Gastrocnemius medialis (tissue), 4 donors: ENCODE measurements around the gene NUBP1. TPM values are rescaled to one million over a fixed set of nuclear protein-coding genes. Genes with fewer than 3 reads are reported as not detected.
"Not testable (repeated sequence)": the region's sequence is repeated elsewhere in the genome, so short reads cannot be mapped to it uniquely, and the experiment has no call there.

Experiments used
- ATAC-seq, 2 donors: fragments of 150-250 bp; one replicate each; pipeline ENCODE4 v1.9.1; 2016
- DNase-seq, 2 donors: peaks; one replicate each; pipeline ENCODE4 v3.0.0-alpha.2; 2019
- H3K27ac ChIP-seq, 4 donors: fragments of 200-600 bp; sonication (generic); 1 replicate in 1 of 4; 2 replicates in 3 of 4; pipeline ENCODE4 v1.5.1; 2016 to 2018; ENCODE audit warnings: mild to moderate bottlenecking in 2 of 4, moderate library complexity in 1 of 4
- H3K27me3 ChIP-seq, 3 donors: fragments of 200-600 bp; sonication (generic) in 2 of 3; 1 replicate in 1 of 3; 2 replicates in 2 of 3; pipeline versions ENCODE4 v1.5.1 to v1.6.0; 2016 to 2019; ENCODE audit warnings: mild to moderate bottlenecking in 1 of 3, moderate library complexity in 1 of 3
- H3K36me3 ChIP-seq, 2 donors: fragments of 200-600 bp; sonication (generic) in 1 of 2; one replicate each; pipeline ENCODE4 v1.5.1; 2017 to 2018
- H3K4me1 ChIP-seq, 2 donors: fragments of 200-600 bp; sonication (generic) in 1 of 2; one replicate each; pipeline ENCODE4 v1.5.1; 2016 to 2017; ENCODE audit warnings: mild to moderate bottlenecking in 2 of 2
- H3K4me3 ChIP-seq, 4 donors: fragments of 200-600 bp; sonication (generic) in 3 of 4; 1 replicate in 1 of 4; 2 replicates in 3 of 4; pipeline ENCODE4 v1.5.1; 2016 to 2019; ENCODE audit warnings: mild to moderate bottlenecking in 2 of 4
- H3K9me3 ChIP-seq, 3 donors: fragments of 200-600 bp; sonication (generic) in 2 of 3; 1 replicate in 1 of 3; 2 replicates in 2 of 3; pipeline ENCODE4 v1.5.1; 2016 to 2019
- POLR2A ChIP-seq, 2 donors: fragments of 450-650 bp; IDR thresholded peaks; one replicate each; pipeline ENCODE4 v1.6.1; 2017; ENCODE audit warnings: antibody characterized with exemption in 2 of 2, mild to moderate bottlenecking in 2 of 2, moderate library complexity in 2 of 2
- in situ Hi-C, 4 donors: fragments of 200-750 bp; cut with MboI; loops; one replicate each; pipeline versions ENCODE4 v1.15.0 to v1.8.0; 2017; ENCODE audit warnings: low sequenced_read_pairs in 4 of 4
- intact Hi-C: fragments of 100-400 bp; cut with DNase I; formaldehyde crosslinking; loops from one replicate; pipeline ENCODE4 v1.15.1; 2023; ENCODE audit warnings: low total_unique reads
- total RNA-seq, 4 donors: library from RNA; depleted of rRNA; stranded (reverse); fragments of >200 nt; gene quantifications; one replicate each; pipeline versions ENCODE4 v1.1.0 to v1.2.3, GENCODE V29; 2016
- TF ChIP-seq, protein P1 (sequence below), 5 experiments: fragments of 450-650 bp in 3 of 5; fragments of 200-600 bp in 2 of 5; sonication (generic) in 2 of 5; IDR thresholded peaks in 4 of 5; conservative IDR thresholded peaks in 1 of 5; 1 replicate in 4 of 5; 2 replicates in 1 of 5; pipeline ENCODE4 v1.5.1; 2016 to 2019; ENCODE audit warnings: antibody characterized with exemption in 5 of 5, mild to moderate bottlenecking in 3 of 5, moderate library complexity in 3 of 5

The NUBP1 gene
- total RNA-seq, 4 donors from 2014 or later, result 19.2 to 38.5 (median 26.9) TPM

DNA sequence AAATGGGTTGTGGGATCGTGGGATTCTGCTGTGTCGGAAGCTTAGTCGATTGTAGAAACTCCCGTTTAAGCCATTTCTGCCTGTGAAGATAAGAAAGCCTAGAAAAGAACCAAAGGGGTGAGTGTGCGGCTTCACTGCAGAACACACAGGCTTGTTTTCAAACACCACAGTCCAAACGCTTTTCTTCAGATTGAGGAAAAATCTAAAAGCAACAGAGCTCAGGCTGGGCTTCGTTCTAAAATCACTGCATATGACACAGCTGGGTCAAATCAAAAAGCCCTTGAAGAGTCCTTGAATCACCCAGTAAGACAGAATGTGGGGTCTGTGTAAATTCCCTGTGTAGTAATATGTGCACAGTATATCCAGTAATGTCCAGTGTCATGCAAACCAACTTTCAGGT lies 25.7 kb downstream of the NUBP1 start:
- H3K27ac ChIP-seq, result no peak overlapping the region
- in situ Hi-C loops (no loop called here), intact Hi-C loops (no loop called here)
- DNase-seq, result no peak
- H3K4me3 ChIP-seq, result no peak overlapping the region
- TF ChIP-seq POLR2A (IDR thresholded peaks at IDR 0.05), result no peak
- TF ChIP-seq, protein P1, sequence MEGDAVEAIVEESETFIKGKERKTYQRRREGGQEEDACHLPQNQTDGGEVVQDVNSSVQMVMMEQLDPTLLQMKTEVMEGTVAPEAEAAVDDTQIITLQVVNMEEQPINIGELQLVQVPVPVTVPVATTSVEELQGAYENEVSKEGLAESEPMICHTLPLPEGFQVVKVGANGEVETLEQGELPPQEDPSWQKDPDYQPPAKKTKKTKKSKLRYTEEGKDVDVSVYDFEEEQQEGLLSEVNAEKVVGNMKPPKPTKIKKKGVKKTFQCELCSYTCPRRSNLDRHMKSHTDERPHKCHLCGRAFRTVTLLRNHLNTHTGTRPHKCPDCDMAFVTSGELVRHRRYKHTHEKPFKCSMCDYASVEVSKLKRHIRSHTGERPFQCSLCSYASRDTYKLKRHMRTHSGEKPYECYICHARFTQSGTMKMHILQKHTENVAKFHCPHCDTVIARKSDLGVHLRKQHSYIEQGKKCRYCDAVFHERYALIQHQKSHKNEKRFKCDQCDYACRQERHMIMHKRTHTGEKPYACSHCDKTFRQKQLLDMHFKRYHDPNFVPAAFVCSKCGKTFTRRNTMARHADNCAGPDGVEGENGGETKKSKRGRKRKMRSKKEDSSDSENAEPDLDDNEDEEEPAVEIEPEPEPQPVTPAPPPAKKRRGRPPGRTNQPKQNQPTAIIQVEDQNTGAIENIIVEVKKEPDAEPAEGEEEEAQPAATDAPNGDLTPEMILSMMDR (IDR thresholded peaks at IDR 0.05 in 4 of 5, conservative IDR thresholded peaks at IDR 0.05 in 1 of 5), result no peak
- no peaks in the 10 kb centered on the region for H3K4me1 ChIP-seq
- peaks cover 0 to 37% of the 10 kb centered on the region in 2 donors for H3K36me3 ChIP-seq
- ATAC-seq, result no peak
- no peaks in the 10 kb centered on the region for H3K9me3 ChIP-seq
- H3K27me3 ChIP-seq, result no peaks in the 10 kb centered on the region

DNA sequence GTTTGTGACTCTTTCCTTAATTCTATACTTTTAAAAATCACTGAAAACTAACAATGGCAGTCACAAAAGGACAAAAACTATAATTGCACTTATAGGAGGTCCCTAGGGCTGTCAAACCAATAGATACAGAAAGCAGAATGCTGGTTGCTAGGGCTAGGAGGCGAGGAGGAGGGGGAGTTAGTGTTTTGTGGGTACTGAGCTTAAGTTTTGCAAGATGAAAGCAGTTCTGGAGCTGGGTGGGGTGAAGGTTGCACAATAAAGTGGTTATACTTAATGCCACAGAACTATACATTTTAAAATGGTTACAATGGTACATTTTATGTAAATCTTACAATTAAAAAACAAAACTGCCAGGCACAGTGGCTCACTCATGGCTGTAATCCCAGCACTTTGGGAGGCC lies 27.3 kb downstream of the NUBP1 start:
- TF ChIP-seq, protein P1 (IDR thresholded peaks at IDR 0.05 in 4 of 5, conservative IDR thresholded peaks at IDR 0.05 in 1 of 5), result no peak
- no peak for TF ChIP-seq POLR2A (IDR thresholded peaks at IDR 0.05)
- Histone ChIP-seq H3K36me3 (peaks cover 0 to 28% of the 10 kb centered on the region in 2 donors), H3K27me3 (no peaks in the 10 kb centered on the region), H3K27ac (no peak overlapping the region), H3K4me3 (no peak overlapping the region), H3K4me1 (no peaks in the 10 kb centered on the region), H3K9me3 (no peaks in the 10 kb centered on the region)
- in situ Hi-C loops (no loop called here), intact Hi-C loops (no loop called here)
- ATAC-seq, result no peak
- DNase-seq, result no peak

DNA sequence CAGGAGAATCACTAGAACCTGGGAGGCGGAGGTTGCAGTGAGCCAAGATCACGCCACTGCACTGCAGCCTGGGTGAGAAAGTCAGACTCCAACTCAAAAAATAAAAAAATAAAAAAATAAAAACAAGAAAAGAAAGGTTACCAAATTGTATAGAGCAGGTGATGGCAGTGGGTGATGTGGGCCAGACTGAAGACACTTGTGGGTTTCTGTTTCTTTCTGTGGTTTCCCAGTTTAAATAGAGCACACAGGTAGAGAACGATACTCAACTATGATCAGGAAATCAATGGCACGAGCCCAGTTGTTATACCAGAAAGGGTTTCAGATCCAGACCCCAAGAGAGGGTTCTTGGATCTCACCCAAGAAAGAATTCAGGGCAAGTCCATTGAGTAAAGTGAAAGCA lies 32.6 kb downstream of the NUBP1 start:
- DNase-seq (no peak), ATAC-seq (no peak)
- H3K27ac ChIP-seq, result no peak overlapping the region
- no peaks in the 10 kb centered on the region for H3K27me3 ChIP-seq
- TF ChIP-seq, protein P1 (IDR thresholded peaks at IDR 0.05 in 4 of 5, conservative IDR thresholded peaks at IDR 0.05 in 1 of 5), result no peak
- no peak for TF ChIP-seq POLR2A (IDR thresholded peaks at IDR 0.05)
- H3K9me3 ChIP-seq, result no peaks in the 10 kb centered on the region
- in situ Hi-C loops (no loop called here), intact Hi-C loops (no loop called here)
- no peak overlapping the region for H3K4me3 ChIP-seq
- H3K4me1 ChIP-seq, result no peaks in the 10 kb centered on the region
- H3K36me3 ChIP-seq, result no peaks in the 10 kb centered on the region

DNA sequence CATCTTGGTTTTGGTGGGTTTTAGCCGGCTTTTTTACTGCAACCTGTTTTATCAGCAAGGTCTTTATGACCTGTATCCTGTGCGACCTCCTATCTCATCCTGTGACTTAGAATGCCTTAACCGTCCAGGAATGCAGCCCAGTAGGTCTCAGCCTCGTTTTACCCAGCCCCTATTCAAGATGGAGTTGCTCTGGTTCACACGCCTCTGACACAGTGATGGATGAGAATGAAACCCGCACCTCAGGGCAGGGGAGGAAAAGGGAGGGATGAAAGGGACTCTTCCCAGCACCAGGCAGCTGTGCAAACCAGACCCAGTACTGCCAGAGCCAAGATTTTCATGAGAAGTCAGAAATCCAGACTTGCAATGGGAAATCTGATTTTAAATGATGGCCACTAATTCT lies 33.3 kb downstream of the NUBP1 start:
- H3K4me1 ChIP-seq, H3K4me3 ChIP-seq, intact Hi-C loops, H3K27me3 ChIP-seq, DNase-seq, H3K27ac ChIP-seq, H3K9me3 ChIP-seq, in situ Hi-C loops, ATAC-seq, H3K36me3 ChIP-seq: not testable (repeated sequence)

DNA sequence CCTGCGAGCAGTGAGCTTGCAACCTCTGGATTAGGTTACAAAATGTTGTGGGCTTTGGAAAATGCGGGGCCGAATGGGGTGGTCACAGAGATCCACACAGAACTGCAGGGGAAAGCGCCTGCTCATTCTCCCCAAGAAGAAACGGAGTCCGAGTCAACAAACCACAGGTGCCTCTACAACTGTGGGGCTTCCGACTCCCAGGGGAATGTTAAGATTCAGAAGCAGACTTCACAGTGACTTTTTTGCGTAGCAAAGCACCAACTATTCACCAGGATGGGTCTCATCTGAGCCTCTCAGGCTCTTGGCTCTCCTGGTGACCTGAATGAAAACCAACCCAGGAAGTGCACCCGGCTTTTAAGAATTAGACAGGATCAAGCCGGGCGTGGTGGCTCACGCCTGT lies 33.7 kb downstream of the NUBP1 start:
- no peaks in the 10 kb centered on the region for H3K4me1 ChIP-seq
- H3K27ac ChIP-seq, result no peak overlapping the region
- TF ChIP-seq POLR2A (IDR thresholded peaks at IDR 0.05), result no peak
- TF ChIP-seq, protein P1 (IDR thresholded peaks at IDR 0.05 in 4 of 5, conservative IDR thresholded peaks at IDR 0.05 in 1 of 5), result no peak
- H3K4me3 ChIP-seq, result no peak overlapping the region
- no peak for ATAC-seq
- intact Hi-C loops, result no loop called here
- no peaks in the 10 kb centered on the region for H3K9me3 ChIP-seq
- DNase-seq, result no peak
- no peaks in the 10 kb centered on the region for H3K27me3 ChIP-seq
- H3K36me3 ChIP-seq, result no peaks in the 10 kb centered on the region
- in situ Hi-C loops, result no loop called here

DNA sequence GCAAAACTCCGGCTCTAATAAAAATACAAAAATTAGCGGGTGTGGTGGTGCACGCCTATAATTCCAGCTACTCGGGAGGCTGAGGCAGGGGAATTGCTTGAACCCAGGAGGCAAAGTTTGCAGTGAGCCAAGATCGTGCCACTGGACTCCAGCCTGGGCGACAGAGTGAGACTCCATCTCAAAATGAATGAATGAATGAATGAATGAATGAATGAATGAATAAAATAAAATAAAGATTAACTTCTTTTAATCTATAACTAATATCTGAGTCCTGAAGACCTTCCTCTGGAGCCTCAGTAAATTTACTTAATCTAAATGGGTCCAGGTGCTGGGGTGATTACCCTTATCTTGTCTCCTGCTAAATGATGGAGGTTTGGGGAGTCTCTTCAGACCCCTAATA lies 36.3 kb downstream of the NUBP1 start:
- H3K36me3 ChIP-seq, H3K4me1 ChIP-seq, H3K27ac ChIP-seq, H3K4me3 ChIP-seq, DNase-seq, ATAC-seq, intact Hi-C loops, in situ Hi-C loops, H3K27me3 ChIP-seq, H3K9me3 ChIP-seq: not testable (repeated sequence)
